ENCODE data around the gene TMEM253.

GRCh38 chr14:21054123-21054767 is 46.6 kb upstream of the TMEM253 start:
- no peak for TF ChIP-seq EZH2 (IDR thresholded peaks at IDR 0.05; ENCODE audit: insufficient read depth, low read length)
- TF ChIP-seq CTCF (IDR thresholded peaks at IDR 0.05; ENCODE audit: insufficient read depth, low read depth, low read length): no peak

Data from astrocyte (in vitro differentiated cells and primary cell).